CD4-positive, alpha-beta T cell treated with Interleukin-6 for 4 hours (primary cell): ENCODE data around the gene SEC14L1.
"Not testable (repeated sequence)": the region's sequence is repeated elsewhere in the genome, so short reads cannot be mapped to it uniquely, and the experiment has no call there.

Experiments
- DNase-seq: peaks from one replicate; pipeline ENCODE4 v3.0.0-alpha.2; 2020; ENCODE audit warnings: mixed read lengths

SEC14L1 gene

GRCh38 chr17:77245162-77245926 is 104.6 kb downstream of the SEC14L1 start:
- DNase-seq, result no peak

GRCh38 chr17:77246110-77247047 is 105.6 kb downstream of the SEC14L1 start:
- DNase-seq, result peak; percentile 5

DNA sequence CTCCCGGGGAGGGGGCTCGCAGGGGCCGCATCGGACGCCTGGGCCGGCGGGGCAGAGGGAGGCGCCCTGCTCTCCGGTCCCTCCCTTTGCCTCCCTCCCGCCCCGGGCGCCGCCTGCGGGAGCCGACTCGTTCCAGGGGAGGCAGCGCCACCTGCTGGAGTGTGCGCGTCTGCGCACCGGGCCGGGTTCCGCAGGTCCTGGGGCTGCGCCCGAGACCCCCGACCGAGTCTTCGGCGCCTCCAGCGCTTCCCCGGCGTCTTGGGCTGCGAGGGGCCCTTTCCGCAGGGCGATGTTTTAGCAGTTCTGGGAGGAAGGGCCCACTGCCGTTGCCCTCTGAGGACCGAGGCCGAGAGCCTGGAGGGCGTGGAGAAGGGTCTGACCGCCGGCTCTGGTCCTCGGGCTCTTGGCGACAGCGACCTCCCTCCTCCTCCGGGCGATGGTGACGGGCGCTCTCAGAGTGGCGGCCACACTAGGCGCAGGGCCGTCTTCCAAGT is 106.3 kb downstream of the SEC14L1 start:
- peak; percentile 89 for DNase-seq

DNA sequence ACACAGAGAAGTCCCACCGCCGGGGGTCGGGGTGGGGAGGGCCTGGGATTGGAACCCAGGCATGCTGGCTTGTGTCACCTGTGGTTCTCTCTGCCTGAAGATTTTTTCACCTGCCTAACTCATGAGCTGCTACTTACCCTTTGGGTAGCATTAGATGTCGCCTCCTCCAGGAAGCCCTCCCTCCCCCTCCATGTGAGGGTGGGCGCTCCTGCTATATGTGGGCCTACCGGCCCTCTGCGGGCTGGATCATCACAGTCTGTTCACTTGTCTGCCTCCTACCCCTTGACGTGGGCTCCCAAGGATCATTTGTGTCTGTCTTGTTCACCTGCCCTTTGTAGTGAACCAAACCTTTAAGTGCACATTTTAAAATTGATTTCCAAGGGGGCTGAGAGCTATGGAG is 106.8 kb downstream of the SEC14L1 start:
- no peak for DNase-seq

- no peak for DNase-seq
Measured at GRCh38 chr17:77248216-77249114, 107.7 kb downstream of the SEC14L1 start.

DNA sequence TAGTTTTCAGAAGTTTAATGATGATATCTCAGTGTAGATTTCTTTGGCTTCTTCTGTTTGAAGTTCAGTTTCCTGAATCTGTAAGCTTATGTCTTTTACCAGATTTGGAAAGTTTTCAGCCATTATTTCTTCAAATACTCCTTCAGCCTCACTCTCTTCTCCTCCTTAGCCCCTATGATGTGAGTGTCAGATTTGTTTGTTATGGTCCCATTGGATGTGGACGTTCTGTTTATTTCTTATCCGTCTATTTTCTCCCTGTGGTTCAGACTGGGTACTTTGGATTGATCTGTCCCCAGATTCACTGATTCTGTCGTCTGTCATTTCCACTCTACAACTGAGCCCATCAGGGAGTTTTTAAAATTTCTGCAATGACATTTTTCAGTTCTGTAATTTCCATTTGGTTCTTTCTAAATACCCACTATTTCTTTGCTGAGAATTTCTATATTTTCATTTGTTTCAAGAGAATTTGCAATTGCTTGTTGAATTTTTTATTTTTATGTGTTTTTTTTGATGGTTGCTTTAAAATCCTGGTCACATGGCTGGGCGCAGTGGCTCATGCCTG is 110.9 kb downstream of the SEC14L1 start:
- DNase-seq, result no peak

DNA sequence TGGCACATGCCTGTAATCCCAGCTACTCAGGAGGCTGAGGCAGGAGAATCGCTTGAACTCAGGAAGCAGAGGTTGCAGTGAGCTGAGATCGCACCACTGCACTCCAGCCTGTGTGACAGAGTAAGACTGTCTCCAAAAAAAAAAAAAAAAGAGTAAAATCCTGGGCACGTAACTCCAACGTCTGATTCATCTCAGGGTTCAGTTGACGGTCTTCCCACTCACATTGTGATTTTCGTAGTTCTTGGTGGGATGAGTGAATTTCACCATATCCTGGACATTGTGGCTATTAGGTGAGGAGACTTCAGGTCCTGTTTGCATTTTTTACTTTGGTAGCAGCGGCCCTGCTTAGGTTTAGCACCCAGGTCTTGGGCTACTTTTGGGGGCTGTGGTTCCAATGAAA is 111.5 kb downstream of the SEC14L1 start:
- DNase-seq, result not testable (repeated sequence)

DNA sequence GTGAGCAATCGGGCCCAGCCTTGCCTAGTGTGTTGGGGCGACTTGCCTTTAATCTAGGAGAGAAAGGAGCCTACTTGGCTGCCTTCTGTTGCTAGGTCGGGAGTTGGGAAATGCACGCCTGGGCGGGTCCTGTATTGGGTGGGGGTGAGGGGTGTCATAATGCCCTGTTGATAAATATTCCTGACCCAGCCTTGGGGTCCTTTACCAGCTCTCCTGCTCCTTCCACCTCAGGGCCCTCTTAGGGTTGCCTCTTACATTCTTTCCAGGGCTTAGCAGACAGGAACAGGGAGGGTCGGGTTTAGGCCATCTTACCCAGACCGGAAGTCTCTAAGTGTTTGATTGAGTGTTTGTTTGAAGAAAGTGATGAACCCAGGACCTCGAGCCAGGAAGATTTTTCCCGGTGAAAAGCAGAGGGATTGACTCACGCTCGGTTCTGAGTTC is 112.9 kb downstream of the SEC14L1 start:
- DNase-seq, result no peak

DNA sequence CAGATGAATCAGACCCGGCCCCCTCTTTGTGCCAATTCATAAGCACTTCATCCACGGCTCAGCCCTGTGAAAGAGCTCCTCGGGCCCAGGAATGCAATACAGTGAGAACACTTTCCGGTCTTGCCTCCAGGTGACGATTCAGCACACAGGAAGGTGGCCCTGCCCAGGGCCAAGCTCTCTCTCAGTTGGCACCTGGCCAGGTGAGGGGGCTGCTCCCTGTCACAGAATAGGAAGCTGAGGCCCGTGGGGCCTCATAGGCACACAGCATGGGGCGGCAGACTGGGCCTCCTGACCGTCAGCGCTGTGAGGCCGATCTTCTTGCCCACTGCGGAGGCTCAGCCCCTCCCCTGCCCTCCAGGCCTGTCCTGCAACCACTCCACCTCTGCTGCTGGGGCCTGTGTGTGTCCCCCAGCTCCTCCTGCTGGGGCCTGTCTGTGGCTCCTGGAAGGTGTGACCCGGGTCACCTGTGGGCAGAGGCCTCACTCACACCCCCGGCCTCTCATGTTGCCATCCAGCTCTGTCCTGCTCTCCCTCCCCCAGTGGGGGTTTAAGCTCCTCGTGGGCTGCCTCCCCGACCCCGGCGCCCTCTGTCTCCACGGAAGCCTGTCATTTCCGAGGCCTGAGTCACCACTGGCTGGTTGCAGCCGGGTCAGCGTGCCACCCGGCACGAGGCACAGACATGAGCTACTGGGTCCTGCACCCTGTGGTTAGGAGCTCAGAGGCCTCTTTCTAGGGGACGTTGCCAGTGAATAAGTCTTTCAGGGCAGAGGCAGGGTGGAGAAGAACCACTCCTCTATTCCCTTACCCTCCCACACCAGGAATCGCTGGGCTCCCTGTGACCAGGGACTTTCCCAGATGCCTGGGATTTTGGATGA is 114.4 kb downstream of the SEC14L1 start:
- DNase-seq, result no peak

GRCh38 chr17:77255970-77256369 is 115.2 kb downstream of the SEC14L1 start:
- not testable (repeated sequence) for DNase-seq

DNA sequence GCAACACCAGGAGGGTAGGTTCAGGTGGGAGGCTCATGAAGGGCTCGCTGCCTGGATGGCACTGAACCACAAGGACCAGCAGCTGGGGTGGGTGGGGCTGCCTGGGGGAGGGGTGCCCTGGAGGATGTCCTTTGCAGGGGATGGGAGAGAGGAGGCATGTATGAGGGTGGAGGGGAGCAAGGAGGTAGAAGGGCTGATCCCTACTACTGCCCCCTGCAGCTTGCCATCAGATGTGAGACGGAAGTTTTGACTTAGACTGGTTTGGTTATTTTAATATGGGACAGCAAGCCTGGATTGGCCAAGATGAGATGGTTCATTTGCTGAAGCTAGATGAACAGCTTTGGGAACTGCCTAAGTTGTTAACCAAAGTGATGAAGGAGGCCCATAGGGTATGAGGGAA is 115.9 kb downstream of the SEC14L1 start:
- DNase-seq, result no peak

DNA sequence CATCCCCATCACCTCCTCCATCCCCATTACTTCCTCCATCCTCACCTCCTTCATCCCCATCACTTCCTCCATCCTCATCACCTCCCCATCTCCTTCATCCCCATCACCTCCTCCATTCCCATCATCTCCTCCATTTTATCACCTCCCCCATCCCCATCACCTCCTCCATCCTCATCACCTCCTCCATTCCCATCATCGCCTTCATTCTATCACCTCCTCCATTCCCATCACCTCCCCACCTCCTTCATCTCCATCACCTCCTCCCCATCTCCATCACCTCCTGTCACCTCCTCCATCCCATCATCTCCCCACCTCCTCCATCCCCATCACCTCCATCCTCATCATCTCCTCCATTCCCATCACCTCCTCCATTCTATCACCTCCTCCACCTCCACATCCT is 116.4 kb downstream of the SEC14L1 start:
- DNase-seq, result no peak

GRCh38 chr17:77257596-77258458 is 117.1 kb downstream of the SEC14L1 start:
- DNase-seq, result no peak

GRCh38 chr17:77258638-77259037 is 117.9 kb downstream of the SEC14L1 start:
- no peak for DNase-seq

GRCh38 chr17:77264617-77265230 is 124.0 kb downstream of the SEC14L1 start:
- DNase-seq, result no peak

- DNase-seq, result no peak
Measured at GRCh38 chr17:77266213-77266612, 125.4 kb downstream of the SEC14L1 start.
